Activated naive CD4-positive, alpha-beta T cell treated with Interleukin-2 at 50 U/mL for 16 hours (primary cell): Measurements from ENCODE around the gene ZNF180.
"Not testable (repeated sequence)": the region's sequence is repeated elsewhere in the genome, so short reads cannot be mapped to it uniquely, and the experiment has no call there.

Source experiments
- DNase-seq: peaks from one replicate; pipeline ENCODE4 v3.0.0-alpha.2; 2020

ZNF180 gene

GRCh38 chr19:44499962-44500949 lies at the start of gene ZNF180:
ZNF180 (minus strand) TSS chr19:44500522; CDS start chr19:44497334, 3,188 bp downstream.
- DNase-seq: peak; percentile 96

- DNase-seq: no peak
These were observed 49.2 kb upstream of the ZNF180 start for GRCh38 chr19:44549507-44549906.

- DNase-seq: no peak
These were observed 48.4 kb upstream of the ZNF180 start for GRCh38 chr19:44548736-44549135.

- no peak for DNase-seq
These were observed 43.7 kb upstream of the ZNF180 start for GRCh38 chr19:44544031-44544430.

DNA sequence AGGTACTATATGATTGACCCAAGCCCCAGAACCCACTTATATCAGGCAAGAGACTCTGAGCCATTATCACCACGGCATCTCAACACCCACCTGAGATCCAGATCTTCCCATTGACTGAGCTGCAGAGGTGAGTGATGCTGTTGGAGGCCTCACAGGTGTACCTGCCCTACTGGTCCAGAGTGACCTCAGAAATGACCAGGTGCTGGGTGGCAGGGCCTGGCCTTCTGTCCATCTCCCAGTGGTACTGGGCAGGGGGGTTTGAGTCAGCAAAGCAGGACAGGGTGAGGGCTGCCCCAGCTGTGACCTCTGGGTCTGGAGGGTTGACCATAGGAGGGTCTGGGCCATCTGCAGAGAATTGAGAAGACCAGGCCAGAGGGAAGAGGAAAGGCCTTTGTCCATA lies 42.3 kb upstream of the ZNF180 start:
- DNase-seq: no peak

DNA sequence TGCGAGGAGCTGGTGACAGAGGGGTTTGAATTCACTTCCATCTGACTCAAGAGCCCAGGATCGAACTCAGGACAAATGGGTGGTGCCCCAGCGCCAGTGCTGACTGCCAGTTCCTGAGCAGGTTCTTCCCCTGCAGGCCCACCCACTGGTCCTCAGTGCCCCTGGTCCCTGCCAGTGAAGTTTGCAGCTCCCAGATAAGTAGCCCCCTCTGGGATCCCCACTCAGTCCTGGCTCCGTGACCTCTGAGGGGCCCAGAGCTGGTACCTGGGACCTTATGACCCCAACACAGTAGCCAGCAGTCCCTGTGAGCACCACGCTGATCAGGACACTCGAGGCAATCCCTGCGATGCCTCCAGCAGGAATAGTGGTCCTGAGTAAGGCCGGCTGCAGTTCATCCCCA lies 40.4 kb upstream of the ZNF180 start:
- DNase-seq: no peak

DNA sequence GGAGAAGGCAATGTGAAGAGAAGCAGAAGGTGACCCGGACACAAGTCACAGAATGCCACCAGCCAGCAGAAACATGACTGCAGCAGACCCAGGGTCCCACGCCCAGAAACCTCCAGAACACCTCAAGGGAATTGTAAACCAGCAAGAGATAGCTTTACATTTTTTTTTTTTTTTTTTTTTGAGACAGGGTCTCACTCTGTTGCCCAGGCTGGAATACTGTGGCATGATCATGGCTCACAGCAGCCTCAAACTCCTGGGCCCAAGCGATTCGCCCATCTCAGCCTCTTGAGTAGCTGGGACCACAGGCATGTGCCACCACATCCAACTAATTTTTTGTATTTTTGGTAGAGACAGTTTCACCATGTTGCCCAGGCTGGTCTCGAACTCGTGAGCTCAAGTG lies 39.7 kb upstream of the ZNF180 start:
- no peak for DNase-seq

DNA sequence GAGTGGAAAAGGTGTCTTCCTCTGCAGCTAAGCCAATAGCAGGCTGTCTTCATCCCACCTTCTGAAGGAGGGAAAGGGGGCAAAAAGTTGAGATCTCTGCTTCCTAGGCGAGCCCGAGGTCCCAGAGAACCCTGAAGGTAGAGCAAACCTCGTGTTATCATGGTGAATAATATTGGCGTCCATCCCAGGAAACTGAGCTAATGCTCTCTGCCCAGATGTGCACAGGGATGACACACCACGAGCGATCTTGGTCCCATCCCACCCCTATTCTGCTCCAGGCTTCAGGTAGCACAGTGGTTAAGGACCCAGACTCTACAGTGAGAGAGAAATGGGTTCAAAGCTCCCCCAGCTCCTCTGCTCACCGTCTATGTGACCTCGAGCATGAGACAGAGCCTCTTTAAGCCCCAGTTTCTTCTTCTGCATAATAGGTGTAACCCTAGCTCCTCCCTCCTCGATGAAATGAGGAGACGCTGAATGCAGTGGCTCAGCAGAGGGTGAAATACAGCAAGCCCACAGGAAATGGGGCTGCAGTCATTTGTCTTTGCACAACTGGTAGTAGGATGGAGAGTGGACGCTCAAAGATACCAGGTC lies 39.0 kb upstream of the ZNF180 start:
- no peak for DNase-seq

GRCh38 chr19:44535361-44535760 lies 35.0 kb upstream of the ZNF180 start:
- DNase-seq: not testable (repeated sequence)

DNA sequence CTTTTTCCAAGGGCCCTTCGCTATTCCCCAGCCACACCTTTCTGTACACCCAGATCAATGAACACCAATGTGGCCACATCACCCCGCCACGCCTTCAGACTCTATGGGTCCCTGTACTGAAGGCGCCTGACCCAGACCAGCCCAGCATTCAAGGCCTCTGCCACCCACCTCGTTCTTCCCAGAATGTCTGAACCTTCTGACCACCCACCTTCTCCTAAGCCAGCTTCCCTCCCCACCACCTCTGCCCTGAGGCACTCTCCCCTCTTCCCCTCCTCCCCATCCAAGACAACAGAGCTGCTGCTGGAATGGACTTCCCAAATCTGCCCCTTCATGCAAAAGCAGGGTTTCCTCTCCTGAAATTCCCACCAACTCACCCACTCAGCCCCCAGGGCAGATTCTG lies 32.5 kb upstream of the ZNF180 start:
- no peak for DNase-seq

GRCh38 chr19:44530777-44531176 lies 30.5 kb upstream of the ZNF180 start:
- DNase-seq: no peak

GRCh38 chr19:44529536-44529935 lies 29.2 kb upstream of the ZNF180 start, which contains the start of gene CEACAM20:
CEACAM20 (minus strand) TSS chr19:44529675; CDS start chr19:44529509, 166 bp downstream.
- no peak for DNase-seq

- DNase-seq: no peak
These were observed 27.2 kb upstream of the ZNF180 start for GRCh38 chr19:44527554-44527953.

DNA sequence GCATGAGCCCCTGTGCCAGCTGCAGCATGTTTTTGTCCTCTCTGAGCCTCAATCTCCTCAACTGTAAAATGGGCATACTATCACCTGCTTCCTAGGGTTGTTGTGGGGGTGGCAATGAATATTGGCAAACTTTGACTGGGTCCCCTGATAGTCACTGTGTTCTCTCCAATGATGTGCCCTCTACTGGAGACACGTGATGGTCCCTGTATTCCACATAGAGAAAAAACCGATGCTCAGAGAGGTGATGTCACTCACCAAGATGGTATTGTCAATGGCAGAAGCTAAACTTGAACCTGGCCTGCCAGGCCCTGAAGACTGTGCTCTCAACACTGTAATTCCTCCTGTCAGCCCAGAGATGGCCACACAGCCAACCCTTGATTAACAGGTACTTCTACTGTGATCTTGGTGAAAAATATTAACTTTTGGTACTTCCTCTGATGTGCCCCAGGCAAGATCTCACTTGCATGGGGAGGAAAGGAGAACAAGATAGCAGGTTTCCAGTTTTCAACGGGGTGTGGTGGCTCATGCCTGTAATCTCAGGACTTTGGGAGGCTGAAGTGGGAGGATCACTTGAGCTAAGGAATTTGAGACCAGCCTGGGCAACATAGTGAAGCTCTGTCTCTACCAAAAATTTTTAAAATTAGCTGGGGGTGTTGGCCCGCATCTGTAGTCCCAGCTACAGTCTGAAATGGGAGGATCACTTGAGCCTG lies 25.6 kb upstream of the ZNF180 start:
- DNase-seq: no peak

DNA sequence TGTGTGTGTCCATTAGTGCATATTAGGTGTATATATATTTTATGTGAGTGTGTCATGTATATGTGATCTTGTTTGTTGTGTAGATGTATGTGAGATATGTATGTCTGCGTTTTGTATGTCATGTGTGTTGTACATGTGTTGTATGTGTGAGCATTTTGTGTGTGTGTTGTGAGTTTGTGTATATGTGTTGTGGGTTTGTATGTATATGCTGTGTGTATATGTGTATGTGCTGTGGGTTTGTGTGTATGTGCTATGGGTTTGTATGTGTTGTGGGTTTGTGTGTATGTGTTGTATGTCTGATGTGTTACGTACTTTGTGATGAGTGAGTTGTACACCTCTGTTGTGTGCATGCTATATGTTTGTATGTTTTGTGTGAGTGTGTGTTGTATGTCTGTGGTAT lies 21.0 kb upstream of the ZNF180 start:
- no peak for DNase-seq

GRCh38 chr19:44517146-44517545 lies 16.8 kb upstream of the ZNF180 start:
- DNase-seq: no peak

DNA sequence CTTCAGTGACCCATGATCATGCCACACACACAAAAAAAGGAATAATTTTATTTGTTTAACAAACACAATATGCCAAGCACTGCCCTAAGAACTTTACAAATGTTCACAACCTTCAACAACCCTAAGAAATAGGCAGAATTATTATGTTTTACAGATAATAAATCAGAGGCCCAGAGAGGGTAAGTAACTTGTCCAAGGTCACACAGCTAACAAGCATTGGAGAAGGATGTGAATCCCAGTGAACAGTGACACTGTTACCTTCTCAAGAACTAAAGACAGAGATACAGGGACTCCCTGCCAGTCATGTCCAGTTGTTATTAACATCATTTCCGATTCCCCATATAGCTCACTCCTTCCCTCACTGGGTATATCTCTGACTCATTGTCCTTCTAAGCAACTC lies 15.6 kb upstream of the ZNF180 start:
- no peak for DNase-seq

GRCh38 chr19:44515031-44515430 lies 14.7 kb upstream of the ZNF180 start:
- no peak for DNase-seq

DNA sequence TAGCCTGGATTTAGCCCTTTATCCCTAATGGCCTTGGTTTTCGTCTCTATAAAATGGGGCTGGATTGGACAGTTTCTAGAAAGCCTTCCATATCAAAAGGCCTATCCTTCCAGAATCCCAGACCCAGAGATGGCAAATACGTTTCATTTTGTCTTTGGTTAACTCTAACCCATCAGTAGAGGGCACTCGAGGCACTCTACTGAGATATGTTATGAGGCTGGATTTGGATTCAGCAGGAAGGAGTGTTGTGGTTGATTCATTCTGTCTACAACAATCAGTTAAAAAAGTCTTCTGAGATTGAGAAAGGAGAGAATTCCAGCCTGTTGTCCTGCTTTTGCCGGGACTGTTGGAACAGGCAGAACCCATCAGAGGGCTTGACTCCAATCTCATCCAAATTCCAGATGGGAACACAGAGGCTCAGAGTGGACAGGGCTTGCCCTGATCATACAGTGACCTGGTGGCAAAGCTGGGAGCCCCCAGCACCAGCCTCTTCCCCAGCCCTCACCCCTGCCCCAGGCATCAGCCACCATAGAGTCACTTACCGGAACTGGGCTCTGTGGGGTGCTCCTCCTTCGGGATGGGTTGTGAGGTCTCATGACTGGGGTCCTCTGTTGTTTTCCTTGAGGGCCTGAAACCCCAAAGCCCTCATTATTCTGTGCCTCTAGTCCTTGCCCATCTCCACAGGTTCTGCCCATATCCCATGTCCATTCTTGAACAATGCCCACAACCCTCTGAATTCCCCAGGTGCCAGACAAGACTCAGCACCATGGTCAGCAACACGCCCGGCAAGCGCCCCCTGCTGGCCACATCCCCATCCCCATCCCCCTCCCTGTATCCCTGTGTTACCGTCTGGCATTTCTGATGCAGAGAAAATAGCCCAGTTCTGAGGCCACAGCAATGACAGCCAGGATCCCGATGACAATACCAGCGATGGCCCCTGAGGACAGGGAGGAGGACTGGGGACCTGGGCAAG lies 12.3 kb upstream of the ZNF180 start:
- DNase-seq: no peak

- DNase-seq: no peak
These were observed 9.2 kb upstream of the ZNF180 start for GRCh38 chr19:44509478-44509877.

GRCh38 chr19:44499559-44499958 lies 763 bp downstream of the ZNF180 start:
- DNase-seq: no peak

GRCh38 chr19:44498988-44499387 lies 1.3 kb downstream of the ZNF180 start:
- no peak for DNase-seq
